ENCODE data around the gene PDE4A.

PDE4A gene

DNA sequence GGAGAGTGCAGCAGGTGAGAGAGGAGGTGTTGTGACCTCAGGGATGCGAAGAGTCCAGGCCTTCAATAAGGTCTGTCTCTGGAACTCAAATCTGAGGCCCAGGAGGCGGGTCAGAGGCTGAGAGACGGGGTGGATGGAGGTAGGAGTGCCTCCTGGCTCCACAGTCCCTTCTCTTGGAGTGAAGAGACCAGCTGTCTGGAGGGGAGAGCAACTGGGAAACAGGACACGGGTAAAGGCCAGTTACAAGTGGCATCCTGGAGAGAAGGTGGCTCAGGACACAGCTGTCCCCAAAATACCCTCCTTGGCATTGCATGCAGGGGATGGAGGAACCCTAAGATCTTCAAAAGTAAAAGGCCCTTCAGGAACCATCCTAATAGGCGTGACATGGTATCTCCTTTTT, 19.2 kb downstream of the PDE4A start:
- H3K18ac ChIP-seq (ENCODE audit: low read length): no peak overlapping the region
- no peaks in the 10 kb centered on the region for H3K36me3 ChIP-seq (replicated peaks in 1 of 2; ENCODE audit: control insufficient read depth in 2 of 2, insufficient read depth in 2 of 2, low read length in 2 of 2)
- no peak overlapping the region for H2BK120ac ChIP-seq (ENCODE audit: low read depth, low read length)
- H3K4ac ChIP-seq (ENCODE audit: low read length): no peak overlapping the region
- H2BK5ac ChIP-seq (ENCODE audit: low read length): no peak overlapping the region
- no CpG with 5 or more reads among the region's 5 CpGs for WGBS, 2 donors (ENCODE audit: extremely low coverage in 2 of 2, insufficient read length in 2 of 2, insufficient replicate concordance in 1 of 2)
- H2AFZ ChIP-seq (ENCODE audit: low read length): no peak overlapping the region
- no peaks in the 10 kb centered on the region for H3K9me3 ChIP-seq (replicated peaks in 1 of 2; ENCODE audit: control insufficient read depth in 2 of 2, insufficient read depth in 1 of 2, low read depth in 1 of 2, low read length in 2 of 2)
- no peak overlapping the region for H3K27ac ChIP-seq (replicated peaks; ENCODE audit: low read length)
- no peak overlapping the region for H2AK5ac ChIP-seq (ENCODE audit: low read depth, low read length)
- no peak overlapping the region for H2BK12ac ChIP-seq (ENCODE audit: low read length)
- H3K9ac ChIP-seq (ENCODE audit: low read depth, low read length, poor library complexity): no peak overlapping the region
- no peaks in the 10 kb centered on the region for H3K27me3 ChIP-seq (ENCODE audit: control insufficient read depth in 3 of 3, insufficient read depth in 3 of 3, low read depth in 1 of 3, low read length in 3 of 3)
- no peak overlapping the region for H4K91ac ChIP-seq (ENCODE audit: low read depth, low read length, poor library complexity)
- H4K8ac ChIP-seq (ENCODE audit: low read depth, low read length): no peak overlapping the region
- H3K79me1 ChIP-seq (ENCODE audit: low read depth, low read length): no peaks in the 10 kb centered on the region
- no peak for DNase-seq (ENCODE audit: low spot score)
- H3K14ac ChIP-seq (ENCODE audit: low read length): no peak overlapping the region
- no peak overlapping the region for H3K4me3 ChIP-seq (ENCODE audit: low read length in 2 of 2)
- H2BK15ac ChIP-seq (ENCODE audit: low read length): no peak overlapping the region
- H3K23ac ChIP-seq (ENCODE audit: low read depth, low read length, poor library complexity): no peak overlapping the region
- H3K4me2 ChIP-seq (ENCODE audit: insufficient read depth, low read length, poor library complexity, severe bottlenecking): no peak overlapping the region
- H3K4me1 ChIP-seq (ENCODE audit: control insufficient read depth in 2 of 2, insufficient read depth in 1 of 2, low read depth in 1 of 2, low read length in 2 of 2): no peaks in the 10 kb centered on the region

DNA sequence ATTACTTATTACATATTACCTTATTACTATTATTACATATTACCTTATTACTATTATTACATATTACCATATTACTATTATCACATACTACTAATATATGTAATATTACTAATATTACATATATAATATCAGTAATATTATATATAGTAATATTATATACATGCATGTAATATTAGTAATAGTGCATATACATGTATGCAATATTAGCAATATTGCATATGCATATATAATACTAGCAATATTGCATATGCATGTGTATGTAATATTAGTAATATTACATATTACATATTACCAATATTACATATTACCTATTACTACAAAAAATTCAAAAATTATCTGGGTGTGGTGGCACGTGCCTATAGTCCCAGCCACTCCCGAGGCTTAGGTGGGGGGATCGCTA, 22.4 kb downstream of the PDE4A start:
- Histone ChIP-seq H3K79me1 (ENCODE audit: low read depth, low read length) (no peaks in the 10 kb centered on the region), H3K18ac (ENCODE audit: low read length) (no peak overlapping the region), H3K27ac (replicated peaks; ENCODE audit: low read length) (no peak overlapping the region), H2AFZ (ENCODE audit: low read length) (no peak overlapping the region), H2BK5ac (ENCODE audit: low read length) (no peak overlapping the region), H4K91ac (ENCODE audit: low read depth, low read length, poor library complexity) (no peak overlapping the region), H3K23ac (ENCODE audit: low read depth, low read length, poor library complexity) (no peak overlapping the region), H3K14ac (ENCODE audit: low read length) (no peak overlapping the region), H3K9ac (ENCODE audit: low read depth, low read length, poor library complexity) (no peak overlapping the region), H3K4me1 (ENCODE audit: control insufficient read depth in 2 of 2, insufficient read depth in 1 of 2, low read depth in 1 of 2, low read length in 2 of 2) (no peaks in the 10 kb centered on the region), H3K4me2 (ENCODE audit: insufficient read depth, low read length, poor library complexity, severe bottlenecking) (no peak overlapping the region), H3K4me3 (ENCODE audit: low read length in 2 of 2) (no peak overlapping the region), H4K8ac (ENCODE audit: low read depth, low read length) (no peak overlapping the region), H2AK5ac (ENCODE audit: low read depth, low read length) (no peak overlapping the region), H2BK12ac (ENCODE audit: low read length) (no peak overlapping the region), H2BK15ac (ENCODE audit: low read length) (no peak overlapping the region), H3K9me3 (replicated peaks in 1 of 2; ENCODE audit: control insufficient read depth in 2 of 2, insufficient read depth in 1 of 2, low read depth in 1 of 2, low read length in 2 of 2) (no peaks in the 10 kb centered on the region), H3K27me3 (ENCODE audit: control insufficient read depth in 3 of 3, insufficient read depth in 3 of 3, low read depth in 1 of 3, low read length in 3 of 3) (no peaks in the 10 kb centered on the region), H2BK120ac (ENCODE audit: low read depth, low read length) (no peak overlapping the region), H3K36me3 (replicated peaks in 1 of 2; ENCODE audit: control insufficient read depth in 2 of 2, insufficient read depth in 2 of 2, low read length in 2 of 2) (no peaks in the 10 kb centered on the region), H3K4ac (ENCODE audit: low read length) (no peak overlapping the region)
- no peak for DNase-seq (ENCODE audit: low spot score)
- WGBS, 2 donors (ENCODE audit: extremely low coverage in 2 of 2, insufficient read length in 2 of 2, insufficient replicate concordance in 1 of 2): no CpG with 5 or more reads among the region's 3 CpGs

DNA sequence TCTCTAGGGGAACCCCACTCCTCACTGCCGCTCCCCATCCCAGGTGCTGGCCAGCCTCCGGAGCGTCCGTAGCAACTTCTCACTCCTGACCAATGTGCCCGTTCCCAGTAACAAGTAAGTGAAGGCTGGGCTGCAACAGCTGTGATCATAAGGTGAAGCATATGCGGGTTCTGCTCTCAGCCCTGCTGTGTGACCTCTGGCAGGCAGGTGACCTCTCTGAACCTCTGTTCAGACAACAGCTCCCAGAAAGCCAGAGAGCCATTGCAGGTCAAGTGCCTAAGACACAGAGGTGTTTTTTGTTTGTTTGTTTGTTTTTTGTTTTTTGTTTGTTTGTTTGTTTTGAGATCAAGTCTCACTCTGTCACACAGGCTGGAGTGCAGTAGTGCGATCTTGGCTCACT, 28.7 kb downstream of the PDE4A start:
- Histone ChIP-seq H3K23ac (ENCODE audit: low read depth, low read length, poor library complexity) (no peak overlapping the region), H2BK120ac (ENCODE audit: low read depth, low read length) (no peak overlapping the region), H4K8ac (ENCODE audit: low read depth, low read length) (no peak overlapping the region), H3K14ac (ENCODE audit: low read length) (no peak overlapping the region), H2AK5ac (ENCODE audit: low read depth, low read length) (peak overlapping the region; percentile 76), H4K91ac (ENCODE audit: low read depth, low read length, poor library complexity) (no peak overlapping the region), H3K27me3 (ENCODE audit: control insufficient read depth in 3 of 3, insufficient read depth in 3 of 3, low read depth in 1 of 3, low read length in 3 of 3) (no peaks in the 10 kb centered on the region), H3K4me1 (ENCODE audit: control insufficient read depth in 2 of 2, insufficient read depth in 1 of 2, low read depth in 1 of 2, low read length in 2 of 2) (peaks cover 8 to 11% of the 10 kb centered on the region in 2 donors), H2AFZ (ENCODE audit: low read length) (no peak overlapping the region), H3K9ac (ENCODE audit: low read depth, low read length, poor library complexity) (no peak overlapping the region), H3K4me3 (ENCODE audit: low read length in 2 of 2) (no peak overlapping the region), H2BK5ac (ENCODE audit: low read length) (no peak overlapping the region), H3K36me3 (replicated peaks in 1 of 2; ENCODE audit: control insufficient read depth in 2 of 2, insufficient read depth in 2 of 2, low read length in 2 of 2) (no peaks in the 10 kb centered on the region), H3K4ac (ENCODE audit: low read length) (no peak overlapping the region), H3K4me2 (ENCODE audit: insufficient read depth, low read length, poor library complexity, severe bottlenecking) (no peak overlapping the region), H2BK12ac (ENCODE audit: low read length) (no peak overlapping the region), H3K79me1 (ENCODE audit: low read depth, low read length) (no peaks in the 10 kb centered on the region), H2BK15ac (ENCODE audit: low read length) (no peak overlapping the region), H3K9me3 (replicated peaks in 1 of 2; ENCODE audit: control insufficient read depth in 2 of 2, insufficient read depth in 1 of 2, low read depth in 1 of 2, low read length in 2 of 2) (no peaks in the 10 kb centered on the region), H3K18ac (ENCODE audit: low read length) (no peak overlapping the region), H3K27ac (replicated peaks; ENCODE audit: low read length) (no peak overlapping the region)
- DNase-seq (ENCODE audit: low spot score): no peak
- no CpG with 5 or more reads among the region's 7 CpGs for WGBS, 2 donors (ENCODE audit: extremely low coverage in 2 of 2, insufficient read length in 2 of 2, insufficient replicate concordance in 1 of 2)

DNA sequence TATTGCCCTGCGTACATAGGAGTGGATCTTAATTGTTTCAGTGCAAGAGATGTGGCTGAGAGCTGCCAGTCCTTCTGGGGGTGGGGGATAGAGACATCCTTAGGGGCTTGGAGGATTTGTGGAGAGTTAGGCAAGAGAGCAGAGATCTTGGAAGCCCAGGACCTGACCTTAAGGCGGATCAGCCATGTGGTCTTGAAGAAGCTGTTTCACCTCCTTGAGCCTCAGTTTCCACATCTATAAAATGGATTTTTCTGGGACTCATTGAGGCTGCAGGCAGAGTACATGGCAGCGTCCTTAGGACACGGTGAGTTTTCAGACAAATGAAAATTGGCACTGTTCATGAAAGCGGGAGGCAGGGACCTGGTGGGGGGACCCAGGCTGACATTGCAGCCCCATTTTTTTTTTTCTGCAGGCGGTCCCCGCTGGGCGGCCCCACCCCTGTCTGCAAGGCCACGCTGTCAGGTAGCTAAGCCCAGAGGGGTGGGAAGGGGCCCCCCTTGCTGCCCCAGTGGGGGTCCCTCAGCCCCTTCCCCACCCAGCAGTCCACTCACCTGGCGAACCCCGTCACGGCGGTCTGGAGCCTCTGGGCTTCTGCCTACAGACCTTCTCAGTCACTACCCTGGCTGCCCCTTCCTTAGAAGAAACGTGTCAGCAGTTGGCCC, 30.0 kb downstream of the PDE4A start:
- H3K79me1 ChIP-seq (ENCODE audit: low read depth, low read length): no peaks in the 10 kb centered on the region
- peaks cover 15 to 19% of the 10 kb centered on the region in 2 donors for H3K4me1 ChIP-seq (ENCODE audit: control insufficient read depth in 2 of 2, insufficient read depth in 1 of 2, low read depth in 1 of 2, low read length in 2 of 2)
- no peak overlapping the region for H4K91ac ChIP-seq (ENCODE audit: low read depth, low read length, poor library complexity)
- no peak overlapping the region for H2BK120ac ChIP-seq (ENCODE audit: low read depth, low read length)
- no peak overlapping the region for H3K14ac ChIP-seq (ENCODE audit: low read length)
- no peak overlapping the region for H3K4me2 ChIP-seq (ENCODE audit: insufficient read depth, low read length, poor library complexity, severe bottlenecking)
- no peaks in the 10 kb centered on the region for H3K9me3 ChIP-seq (replicated peaks in 1 of 2; ENCODE audit: control insufficient read depth in 2 of 2, insufficient read depth in 1 of 2, low read depth in 1 of 2, low read length in 2 of 2)
- H2BK15ac ChIP-seq (ENCODE audit: low read length): no peak overlapping the region
- H2AFZ ChIP-seq (ENCODE audit: low read length): no peak overlapping the region
- H2BK5ac ChIP-seq (ENCODE audit: low read length): no peak overlapping the region
- no peak overlapping the region for H3K18ac ChIP-seq (ENCODE audit: low read length)
- H3K36me3 ChIP-seq (replicated peaks in 1 of 2; ENCODE audit: control insufficient read depth in 2 of 2, insufficient read depth in 2 of 2, low read length in 2 of 2): no peaks in the 10 kb centered on the region
- H3K9ac ChIP-seq (ENCODE audit: low read depth, low read length, poor library complexity): no peak overlapping the region
- H3K4ac ChIP-seq (ENCODE audit: low read length): no peak overlapping the region
- H3K27me3 ChIP-seq (ENCODE audit: control insufficient read depth in 3 of 3, insufficient read depth in 3 of 3, low read depth in 1 of 3, low read length in 3 of 3): no peaks in the 10 kb centered on the region
- no peak for DNase-seq (ENCODE audit: low spot score)
- H3K27ac ChIP-seq (replicated peaks; ENCODE audit: low read length): no peak overlapping the region
- no peak overlapping the region for H3K23ac ChIP-seq (ENCODE audit: low read depth, low read length, poor library complexity)
- WGBS, 2 donors (ENCODE audit: extremely low coverage in 2 of 2, insufficient read length in 2 of 2, insufficient replicate concordance in 1 of 2): no CpG with 5 or more reads among the region's 14 CpGs
- no peak overlapping the region for H2BK12ac ChIP-seq (ENCODE audit: low read length)
- peak overlapping the region; percentile 77 for H2AK5ac ChIP-seq (ENCODE audit: low read depth, low read length)
- no peak overlapping the region for H3K4me3 ChIP-seq (ENCODE audit: low read length in 2 of 2)
- H4K8ac ChIP-seq (ENCODE audit: low read depth, low read length): no peak overlapping the region
